ENCODE measurements around the gene SEMA3A.

- TF ChIP-seq CTCF (conservative IDR thresholded peaks at IDR 0.05; ENCODE audit: low read depth, low read length) = no peak
- no peak for TF ChIP-seq BHLHE40 (IDR thresholded peaks at IDR 0.05; ENCODE audit: low read depth, low read length)
- TF ChIP-seq POLR2A (IDR thresholded peaks at IDR 0.05; ENCODE audit: low read depth, low read length) = no peak
Observed at GRCh38 chr7:84224505-84224904, 29.9 kb upstream of the SEMA3A start.
